GM18499 (cell line): ENCODE results near the gene EVI5.

ENCODE experiments used
- ATAC-seq: cut with Tn5 transposase; IDR thresholded peaks from one replicate; pipeline ENCODE4 v1.9.1; 2021; ENCODE audit warnings: moderate number of reproducible peaks; ENCODE audit not compliant: insufficient read depth, unreplicated experiment

The EVI5 gene

DNA sequence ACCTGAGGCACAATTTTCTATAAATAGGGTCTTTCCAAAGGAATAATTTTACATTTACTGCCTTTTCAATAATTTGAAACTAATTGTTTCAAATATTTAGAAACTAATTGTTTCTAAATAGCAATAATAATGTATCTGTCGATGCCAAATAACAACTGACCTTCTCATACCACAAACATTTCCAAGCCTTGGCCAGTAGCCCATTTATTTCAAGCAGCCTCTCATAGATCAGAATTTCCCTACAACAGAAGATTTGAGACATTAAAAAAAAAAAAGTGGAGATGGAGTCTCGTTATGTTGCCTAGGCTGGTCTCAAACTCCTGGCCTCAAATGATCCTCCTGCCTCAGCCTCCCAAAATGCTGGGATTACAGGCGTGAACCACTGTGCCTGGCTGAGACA is 296.1 kb downstream of the EVI5 start:
- no peak for ATAC-seq

DNA sequence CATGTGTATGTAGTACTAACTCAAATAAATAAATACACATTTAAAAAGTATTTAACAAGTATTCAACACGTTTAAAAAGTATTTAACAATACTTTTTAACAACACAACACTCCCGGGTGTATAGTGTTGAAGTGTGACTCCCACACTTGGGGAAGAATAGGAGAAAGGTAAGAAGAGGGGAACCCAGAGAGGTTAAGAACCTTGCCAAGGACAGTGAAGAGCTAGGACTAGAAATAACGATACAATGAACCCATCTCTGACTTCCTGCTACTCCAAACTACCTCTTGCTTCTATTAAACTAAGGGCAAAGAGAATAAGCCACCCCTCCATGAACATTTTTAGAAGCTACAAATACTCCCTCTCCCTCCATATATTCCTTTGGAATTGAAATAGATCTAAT is 296.5 kb downstream of the EVI5 start:
- no peak for ATAC-seq

DNA sequence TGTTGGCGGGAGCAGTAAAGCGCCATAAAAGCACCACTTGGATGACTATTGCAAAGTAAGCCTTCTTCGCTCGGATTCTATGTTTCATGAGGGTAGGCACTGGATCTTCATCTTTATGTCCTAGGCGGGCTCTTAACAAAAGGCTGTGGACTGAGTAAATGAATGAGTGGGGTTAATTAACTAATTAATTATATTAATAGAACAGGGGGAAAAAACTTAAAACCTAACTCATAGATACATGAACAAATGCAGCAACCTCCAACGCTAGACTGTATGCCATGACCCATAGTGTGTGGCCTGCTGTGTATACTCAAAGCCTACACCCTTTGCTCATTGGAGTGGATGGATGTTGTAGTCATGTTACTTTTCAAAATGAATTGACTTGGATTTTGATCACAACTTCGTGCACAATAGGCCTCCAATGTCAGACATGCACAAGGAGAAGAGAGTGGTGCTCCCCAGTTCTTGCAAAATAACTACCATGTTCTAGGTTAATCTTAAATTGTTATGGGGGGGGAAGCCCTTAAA is 297.8 kb downstream of the EVI5 start:
- no peak for ATAC-seq

DNA sequence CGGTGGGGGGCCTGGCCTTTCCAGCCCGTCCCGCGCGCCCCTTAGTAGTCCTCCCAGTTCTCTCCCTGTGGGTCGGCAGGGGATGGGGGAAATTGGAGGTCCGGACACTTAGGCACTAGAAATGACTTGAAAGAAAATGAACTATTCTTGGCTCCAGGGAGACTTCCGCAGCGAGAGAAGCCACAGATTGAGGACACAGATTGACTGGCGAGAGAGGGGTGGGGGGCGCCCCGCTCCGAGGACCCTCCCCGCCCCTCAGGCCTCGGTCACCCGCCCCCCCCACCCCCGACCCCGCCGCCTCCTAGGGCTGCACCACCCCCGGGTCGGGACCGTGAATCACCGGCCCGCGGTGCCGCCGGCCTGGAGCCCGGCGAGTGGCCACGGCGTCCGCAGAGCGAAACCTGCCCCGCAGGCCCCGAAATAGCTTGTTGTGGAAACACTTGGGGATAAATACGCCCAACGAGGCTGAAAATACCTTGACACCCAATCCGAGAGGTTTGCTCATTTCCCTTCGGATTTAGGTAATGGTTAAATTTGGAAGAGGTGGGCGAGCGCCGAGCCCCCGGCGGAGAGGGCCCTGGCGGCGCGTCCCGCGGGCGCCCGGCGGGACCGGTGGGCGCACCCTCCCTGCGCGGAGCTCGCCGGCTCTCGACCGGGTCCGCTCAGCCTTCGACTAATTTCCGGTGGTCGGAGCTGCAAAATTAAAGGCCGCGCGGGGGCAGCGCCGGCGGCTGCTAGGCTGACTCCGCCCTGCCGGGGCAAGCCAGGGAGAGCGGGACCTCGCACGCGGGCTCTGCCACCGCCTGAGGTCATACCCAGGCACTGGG is 298.4 kb downstream of the EVI5 start, which contains the start of gene GFI1:
TSS of gene GFI1 (minus strand) at position 675 of the 827 bp plus-strand sequence. CDS start 3,438 bp downstream, outside the sequence.
- ATAC-seq = no peak

DNA sequence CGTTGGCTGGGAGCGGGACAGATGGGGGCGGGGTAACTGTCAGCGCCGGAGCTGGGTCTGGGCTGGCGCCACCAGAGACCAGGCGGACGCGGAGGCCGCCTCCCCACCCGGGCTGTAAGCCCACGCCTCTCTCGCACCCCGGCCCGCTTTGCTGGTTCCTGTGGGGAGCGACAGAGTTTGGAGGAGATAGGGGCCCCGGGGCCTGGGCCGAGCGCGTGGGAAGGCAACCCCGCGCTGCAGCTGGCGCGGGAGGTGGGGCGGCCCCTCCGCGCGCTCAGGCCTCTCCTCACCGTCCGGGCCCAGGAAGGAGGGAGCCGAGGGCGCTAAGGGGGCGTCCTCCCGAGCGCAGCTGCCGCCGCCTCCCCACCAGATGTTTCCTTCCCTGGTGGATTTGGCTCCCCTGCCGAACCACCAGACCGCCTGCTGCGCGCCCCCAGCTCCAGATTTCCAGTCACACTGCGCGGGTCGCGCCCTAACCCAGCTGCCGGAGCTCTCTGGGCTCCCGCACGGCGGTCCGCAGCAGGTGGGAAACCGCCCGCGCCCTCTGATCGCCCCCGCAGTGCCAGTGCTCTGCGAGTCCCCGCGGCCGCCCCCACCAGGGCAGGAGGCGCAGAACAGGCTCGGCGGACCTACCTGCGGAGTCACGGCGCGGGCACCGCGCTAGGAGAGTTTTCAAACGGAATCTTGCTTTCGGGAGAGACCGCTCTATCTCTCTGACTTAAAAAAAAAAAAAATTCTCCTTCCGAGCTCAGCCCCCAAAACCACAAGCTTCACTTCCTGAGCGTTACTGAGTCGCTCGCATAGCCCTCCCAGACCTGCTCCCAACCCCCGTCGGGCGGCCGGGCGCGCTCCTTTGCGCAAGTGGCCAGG is 299.3 kb downstream of the EVI5 start:
- peak; percentile 38 for ATAC-seq

DNA sequence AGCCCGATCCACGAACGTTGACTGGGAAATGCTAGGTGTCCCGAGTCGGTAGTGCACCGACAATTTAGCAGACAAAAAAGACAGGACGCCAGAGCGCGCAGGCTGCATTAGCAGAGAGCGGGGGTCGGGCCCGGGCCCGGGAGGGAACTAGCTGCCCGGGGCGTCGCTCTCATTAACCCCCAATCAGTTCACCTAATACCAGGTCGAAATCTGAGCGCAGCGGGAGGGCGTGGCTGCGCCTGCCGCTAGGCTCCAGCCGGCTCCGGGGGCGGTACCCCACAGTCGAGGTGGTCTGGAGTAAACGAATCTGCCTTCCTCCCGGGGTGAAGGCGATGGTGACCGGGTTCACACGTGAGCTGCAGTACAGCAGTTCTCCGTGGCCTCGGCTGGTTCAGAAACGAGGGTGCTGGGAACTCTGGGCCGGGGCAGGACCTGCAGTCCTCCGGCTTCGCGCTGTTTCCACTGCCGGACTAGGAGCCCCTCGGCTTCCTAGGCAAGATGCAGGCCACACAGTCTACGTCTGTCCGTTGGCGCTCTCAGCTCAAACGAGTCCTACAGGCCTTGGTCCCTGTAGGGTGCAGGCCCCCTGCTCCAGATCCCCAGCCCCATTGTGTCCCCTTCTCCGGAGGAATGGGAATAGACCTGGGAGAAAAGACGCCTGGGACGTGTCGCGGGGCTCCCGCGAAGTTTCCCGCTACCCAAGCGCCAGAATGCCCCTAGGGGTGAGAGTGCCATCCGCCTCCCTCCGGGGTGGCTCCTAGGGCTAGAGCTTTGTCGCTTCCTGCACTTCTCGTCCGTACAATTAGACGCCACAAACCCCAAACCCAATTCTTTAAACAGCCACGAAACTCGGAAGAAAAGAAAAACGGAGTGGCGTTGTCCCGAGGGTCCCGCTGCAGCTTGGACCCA is 300.2 kb downstream of the EVI5 start:
- no peak for ATAC-seq

DNA sequence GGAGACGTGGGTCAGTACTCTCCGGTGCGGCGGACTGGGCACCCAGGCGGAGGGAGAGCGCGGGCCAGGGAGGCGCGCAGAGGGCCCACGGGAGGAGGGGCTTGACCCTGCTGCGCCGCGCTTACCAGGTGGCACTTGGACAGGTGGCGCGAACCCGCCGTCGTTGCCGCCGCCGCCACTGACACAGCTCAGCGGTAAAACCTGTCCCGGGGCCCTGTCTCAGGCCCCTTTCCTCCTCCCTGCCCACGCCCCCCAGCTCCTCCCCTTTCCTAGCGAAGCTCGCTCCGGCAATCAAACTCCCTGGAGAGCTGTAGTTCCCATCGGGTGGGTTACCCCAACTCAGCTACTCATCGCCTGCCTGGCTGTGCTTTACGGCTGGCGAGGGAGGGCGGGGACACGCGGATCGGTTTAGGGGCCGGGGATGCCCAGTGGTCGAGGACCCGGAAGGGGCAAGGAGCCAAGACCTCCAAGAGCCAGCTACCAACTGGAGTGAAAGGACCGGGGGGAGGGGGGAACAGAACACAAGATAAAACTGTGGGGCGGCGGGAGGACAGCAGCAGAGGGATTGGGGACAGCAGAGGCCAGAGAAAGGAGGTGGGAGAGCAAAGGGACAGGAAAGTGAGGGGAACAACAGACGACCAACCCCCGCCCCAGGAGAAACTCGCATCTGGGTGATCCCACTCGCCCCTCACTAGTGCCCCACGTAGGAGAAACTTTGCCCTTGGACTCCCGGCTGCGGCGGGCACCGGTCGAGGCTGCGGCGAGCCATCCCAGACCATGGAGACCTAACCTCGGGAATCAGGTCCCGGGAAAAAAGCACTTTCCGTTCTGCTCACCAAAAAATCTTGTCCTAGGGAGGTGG is 301.1 kb downstream of the EVI5 start:
- no peak for ATAC-seq

DNA sequence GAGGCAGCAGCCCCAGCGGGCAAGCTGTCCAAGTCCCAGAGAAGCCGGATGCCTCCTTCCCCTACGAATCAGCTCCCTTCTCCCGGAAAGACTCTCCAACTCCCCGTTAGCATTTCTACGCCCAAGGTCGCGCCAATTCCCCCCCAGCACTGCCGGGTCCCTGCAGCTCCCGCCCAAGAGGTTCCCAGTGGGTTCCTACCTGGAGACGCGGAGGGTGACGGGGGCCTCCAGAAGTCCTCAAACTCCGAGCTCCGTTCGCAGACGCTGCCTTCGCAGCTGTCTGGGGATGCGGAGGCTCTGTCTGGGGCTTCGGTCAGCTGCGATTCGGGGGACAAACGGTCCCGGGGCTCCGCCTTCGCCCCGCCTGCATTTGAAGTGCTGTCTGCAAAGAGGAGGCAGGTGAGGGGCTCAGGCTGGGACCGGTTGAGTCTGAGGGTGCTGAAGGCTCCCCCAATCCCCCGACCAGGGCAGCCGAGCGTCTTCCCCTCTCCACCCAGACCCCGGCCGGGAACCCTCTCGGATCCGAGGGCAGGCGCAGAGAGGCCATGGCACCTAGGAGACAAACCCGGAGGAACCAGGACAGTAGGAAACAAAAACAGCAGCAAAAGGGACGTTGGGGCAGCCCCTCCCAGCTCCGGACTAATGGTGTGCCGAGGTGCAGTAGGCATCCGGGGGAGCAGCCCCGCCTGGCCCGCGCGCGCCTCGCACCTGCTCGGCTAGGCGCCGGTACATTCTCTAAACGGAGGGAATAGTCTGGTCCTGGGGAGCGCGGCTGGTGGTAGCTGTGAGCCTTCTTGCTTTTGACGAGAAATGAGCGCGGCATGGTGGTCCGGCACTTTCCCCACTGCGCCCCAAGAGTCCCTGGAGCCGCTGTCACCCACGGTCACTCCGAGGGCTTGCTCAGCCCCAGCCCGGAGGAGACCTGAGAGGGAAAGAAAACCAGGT is 302.0 kb downstream of the EVI5 start:
- no peak for ATAC-seq

DNA sequence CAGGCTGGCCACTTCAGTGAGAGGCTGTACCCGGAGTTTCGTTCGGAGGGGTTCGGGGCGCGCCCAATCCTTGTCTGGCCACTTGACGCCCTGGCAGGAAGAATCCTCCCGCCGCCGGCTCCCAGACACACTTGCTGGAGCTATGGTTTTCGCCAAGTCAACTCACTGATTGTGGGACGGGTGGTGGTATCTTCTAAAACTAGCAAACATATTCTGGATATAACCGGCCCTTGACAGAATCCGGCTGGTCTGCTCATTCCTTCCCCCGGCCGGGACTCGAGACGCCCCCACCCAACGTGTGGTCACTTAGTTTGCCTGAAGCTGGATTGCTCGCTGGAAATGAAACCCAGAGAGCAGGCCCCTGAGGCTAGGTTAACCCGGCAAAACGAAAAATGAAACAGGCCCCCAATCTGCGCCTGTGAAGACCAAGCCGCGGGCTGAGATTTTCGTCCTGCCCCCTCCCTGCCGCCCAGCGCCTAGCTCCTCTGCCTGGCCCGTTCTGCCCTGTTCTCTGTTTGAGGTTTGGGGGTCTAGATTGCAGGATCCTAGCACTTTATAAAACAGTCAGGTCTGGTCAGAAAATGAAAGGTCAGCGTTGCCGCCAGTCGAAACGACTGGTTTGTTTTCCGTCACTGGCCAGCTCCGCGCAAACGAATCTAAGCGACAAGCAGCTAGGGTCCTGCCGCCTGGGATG is 302.8 kb downstream of the EVI5 start:
- no peak for ATAC-seq

DNA sequence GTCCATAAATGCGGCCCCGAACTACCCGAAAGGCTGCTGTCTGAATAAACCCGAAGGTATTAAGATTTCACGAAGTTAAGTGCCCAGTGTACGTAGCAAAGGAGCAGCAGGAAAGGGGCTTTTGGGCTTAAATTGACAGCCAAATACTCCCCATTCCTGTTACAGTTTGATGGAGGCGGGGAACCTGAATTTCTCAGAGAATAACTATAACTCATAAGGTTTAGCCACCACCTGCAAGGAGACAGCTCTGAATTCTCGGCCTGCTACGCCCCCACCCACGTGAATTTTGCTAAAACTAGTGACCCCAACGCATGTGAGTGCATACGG is 303.3 kb downstream of the EVI5 start:
- no peak for ATAC-seq

DNA sequence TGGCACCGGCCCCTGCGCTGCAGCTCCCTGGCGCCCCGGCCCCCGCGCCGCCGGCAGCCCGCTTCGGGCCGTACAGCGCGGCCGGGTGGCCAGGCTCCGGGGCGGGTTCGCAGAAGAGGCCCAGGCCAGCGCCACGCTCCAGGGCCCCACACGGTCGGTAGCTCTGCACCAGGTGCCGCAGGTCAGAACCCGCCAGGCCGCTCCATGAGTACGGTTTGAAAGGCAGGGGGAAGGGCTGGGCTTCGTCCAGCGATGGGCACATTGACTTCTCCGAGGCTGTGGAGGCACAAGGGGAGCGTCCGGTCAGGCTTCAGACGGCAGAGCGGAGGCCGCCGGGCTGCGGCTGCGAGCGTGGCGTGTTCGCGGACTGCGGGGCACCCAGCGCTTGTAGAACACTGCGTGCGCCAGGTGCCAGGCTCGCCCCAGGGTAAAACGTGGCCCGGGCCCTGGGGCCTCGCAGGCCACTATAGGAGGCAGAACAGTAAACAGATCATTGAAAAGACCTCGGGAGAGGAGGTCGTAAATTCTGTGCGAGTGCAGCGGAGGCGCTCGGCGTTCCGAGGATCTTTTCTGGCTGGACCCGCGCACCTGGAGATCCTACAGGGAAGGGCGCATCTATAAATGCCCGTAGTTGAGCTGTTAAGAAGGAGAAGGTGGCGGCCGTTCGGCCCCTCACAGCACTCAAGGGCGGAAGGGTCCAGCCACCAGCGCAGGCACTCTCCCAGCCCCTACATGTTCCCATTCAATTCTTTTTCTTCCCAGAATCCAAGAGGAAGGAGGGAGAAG is 303.9 kb downstream of the EVI5 start:
- no peak for ATAC-seq

DNA sequence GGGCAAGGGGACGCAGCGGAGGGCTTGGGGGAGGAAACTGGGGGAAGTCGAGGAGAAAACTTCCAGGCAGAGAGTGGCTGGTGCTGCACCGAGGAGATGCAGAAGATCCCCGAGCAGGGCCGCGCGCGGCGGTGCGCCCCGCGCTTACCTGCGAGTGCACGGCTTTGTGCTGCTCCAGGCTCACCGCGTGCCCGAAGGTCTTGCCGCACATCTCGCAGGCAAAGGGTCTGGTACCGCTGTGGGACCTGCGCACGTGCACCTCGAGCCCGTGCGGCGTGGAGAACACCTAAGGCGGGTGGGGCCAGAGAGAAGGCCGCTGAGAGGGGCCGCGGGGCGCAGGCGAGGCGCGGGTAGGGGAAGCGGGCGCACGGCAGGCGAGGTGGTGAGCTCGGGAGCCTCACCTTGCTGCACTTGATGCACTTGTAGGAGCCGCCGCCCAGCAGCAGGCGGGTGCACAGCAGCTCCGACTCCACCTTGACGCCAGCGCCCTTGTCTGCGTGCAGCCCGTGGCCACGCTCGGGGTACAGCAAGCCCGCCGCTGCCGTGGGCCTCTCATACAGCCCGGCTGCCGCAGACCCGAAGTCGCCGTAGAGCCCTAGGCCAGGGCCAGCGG is 304.6 kb downstream of the EVI5 start:
- no peak for ATAC-seq

DNA sequence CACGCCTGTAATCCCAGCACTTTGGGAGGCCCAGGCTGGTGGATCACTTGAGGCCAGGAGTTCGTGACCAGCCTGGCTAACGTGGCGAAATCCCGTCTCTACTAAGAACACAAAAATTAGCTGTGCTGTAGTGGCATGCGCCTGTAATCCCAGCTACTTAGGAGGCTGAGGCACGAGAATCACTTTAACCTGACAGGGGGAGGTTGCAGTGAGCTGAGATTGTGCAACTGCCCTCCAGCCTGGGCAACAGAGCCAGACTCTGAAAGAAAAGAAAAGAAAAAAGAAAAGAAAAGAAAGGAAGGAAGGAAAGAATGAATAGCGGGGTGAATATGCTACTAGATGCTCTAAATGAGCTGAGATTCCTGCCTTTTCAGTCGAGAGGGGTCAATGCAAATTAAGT is 305.3 kb downstream of the EVI5 start:
- ATAC-seq = no peak

DNA sequence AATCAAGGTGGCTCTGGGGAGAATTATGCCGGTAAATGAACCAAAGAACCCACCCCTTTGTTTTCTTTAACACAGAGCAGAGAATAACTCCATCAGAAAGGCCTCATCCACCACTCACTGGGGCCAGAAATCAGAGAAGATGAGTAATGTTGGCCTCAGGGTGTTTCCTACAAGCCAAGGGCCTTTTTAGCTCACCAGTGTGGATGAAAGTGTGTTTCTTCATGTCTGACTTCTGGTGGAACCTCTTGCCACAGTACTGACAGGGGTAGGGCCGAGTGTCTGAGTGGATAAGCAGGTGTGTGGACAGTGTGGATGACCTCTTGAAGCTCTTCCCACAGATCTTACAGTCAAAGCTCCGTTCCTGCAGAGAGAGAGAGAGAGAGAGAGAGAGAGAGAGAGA is 306.5 kb downstream of the EVI5 start:
- no peak for ATAC-seq

DNA sequence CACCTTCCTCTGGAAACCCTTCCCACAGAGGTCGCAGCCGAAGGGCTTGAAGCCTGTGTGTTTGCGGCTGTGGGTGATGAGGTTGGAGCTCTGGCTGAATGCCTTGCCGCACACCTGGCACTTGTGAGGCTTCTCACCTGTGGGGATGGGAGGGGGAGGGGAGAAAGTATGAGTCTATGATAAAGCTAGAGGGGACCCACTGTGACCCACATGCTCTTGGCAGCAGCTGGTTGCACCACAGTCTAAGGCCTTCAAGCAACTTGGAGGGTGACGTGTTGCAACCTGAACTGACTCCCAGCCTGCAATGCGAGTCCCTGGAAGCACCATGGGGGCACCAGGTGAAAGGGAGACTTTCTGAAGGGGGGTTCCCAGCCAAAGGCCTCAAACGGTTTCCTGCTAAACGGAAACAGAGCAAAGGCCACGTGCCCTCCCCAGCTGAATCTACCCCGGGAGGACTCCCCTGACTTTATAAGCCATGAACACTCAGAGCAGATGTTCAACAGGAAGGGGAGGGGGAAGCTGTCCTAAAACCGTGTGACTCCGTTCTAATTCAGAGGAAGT is 308.8 kb downstream of the EVI5 start:
- ATAC-seq = no peak

DNA sequence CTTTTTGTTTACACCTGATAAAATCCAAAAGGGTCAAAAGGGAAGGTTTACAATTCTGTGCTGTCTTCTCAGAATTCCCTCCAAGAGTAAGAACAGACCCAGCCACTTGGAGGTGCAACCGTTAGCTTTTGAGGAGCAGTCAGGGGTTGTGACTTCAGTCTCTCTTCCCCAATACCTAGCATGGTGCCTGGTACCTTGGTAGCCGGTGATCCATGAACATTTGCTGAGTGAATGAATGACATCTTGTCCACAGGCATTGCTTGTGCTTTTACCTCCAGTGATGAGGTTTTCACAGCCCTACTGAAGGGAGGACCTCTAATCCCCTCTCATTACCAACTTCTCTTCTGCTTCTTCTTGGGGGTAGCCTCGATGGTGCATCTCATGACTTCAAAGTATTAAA is 309.9 kb downstream of the EVI5 start:
- no peak for ATAC-seq
